HG03469 (cell line): ENCODE data around the gene TTC28.

ENCODE experiments used
- ATAC-seq: cut with Tn5 transposase; IDR thresholded peaks from one replicate; pipeline ENCODE4 v1.9.1; 2021; ENCODE audit warnings: mild to moderate bottlenecking, moderate library complexity, moderate number of reproducible peaks; ENCODE audit not compliant: unreplicated experiment

Gene TTC28

DNA sequence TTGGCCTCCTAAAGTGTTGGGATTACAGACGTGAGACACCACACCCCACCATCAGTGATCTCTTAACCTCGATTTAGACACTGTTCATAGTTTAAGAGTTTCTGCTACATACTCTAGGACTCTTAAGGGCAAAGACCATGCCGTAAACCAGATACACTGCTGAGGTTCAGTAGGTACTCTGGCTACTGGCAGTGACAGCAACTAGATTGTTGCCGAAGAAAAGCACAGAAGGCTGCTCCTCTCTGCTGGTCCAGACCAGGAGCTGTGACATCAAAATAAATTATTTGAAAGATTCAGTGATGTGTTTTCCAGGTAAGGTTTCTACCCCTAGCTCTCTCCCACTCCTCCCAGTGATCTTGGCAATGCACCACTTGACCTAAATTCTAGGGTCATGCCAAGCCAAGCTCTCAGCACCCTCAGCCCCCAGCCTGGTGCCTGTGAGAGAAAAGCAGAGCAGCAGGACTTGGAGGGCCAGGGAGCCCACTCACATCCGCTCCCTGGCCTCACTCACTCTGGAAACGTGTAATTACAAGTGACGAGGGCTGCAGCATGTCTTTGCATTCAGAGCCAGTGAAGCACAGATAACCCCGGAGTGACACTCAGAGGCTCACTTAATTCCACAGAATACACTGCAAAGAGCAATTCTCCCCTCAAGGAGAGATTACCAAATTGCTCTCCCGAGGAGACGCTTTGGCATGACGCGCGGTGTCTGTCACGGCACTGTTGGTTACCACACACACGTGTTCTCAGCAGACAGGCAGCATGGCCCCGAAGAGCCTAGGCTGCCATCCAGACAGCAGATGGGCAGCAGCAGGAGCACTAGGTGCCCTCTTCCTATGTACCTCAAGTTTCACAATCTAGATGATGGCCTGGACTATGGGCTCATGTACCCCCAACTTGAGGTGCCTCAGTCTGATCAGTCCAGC lies 663.7 kb downstream of the TTC28 start:
- ATAC-seq: no peak

DNA sequence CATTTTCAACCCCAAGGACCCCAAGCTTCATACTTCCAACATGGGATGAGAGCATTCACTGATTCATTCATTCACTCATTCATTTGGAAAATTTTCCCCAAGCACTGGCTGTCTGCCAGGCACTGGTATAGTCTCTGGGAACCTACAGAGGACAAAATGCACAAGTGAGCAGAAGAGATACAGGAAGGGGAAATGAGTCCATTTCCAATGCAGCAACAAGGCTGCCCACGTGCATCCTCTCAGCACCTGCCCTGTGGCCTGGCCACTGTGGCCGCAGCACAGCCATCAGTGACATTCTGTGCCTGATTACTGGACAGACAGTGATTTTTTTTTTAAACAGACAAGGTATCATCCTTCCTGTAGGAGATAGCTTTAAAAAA lies 664.6 kb downstream of the TTC28 start:
- ATAC-seq: no peak

GRCh38 chr22:28014211-28015045 lies 665.2 kb downstream of the TTC28 start:
- ATAC-seq: no peak

- ATAC-seq: no peak
Measured at GRCh38 chr22:28013611-28014010, 666.0 kb downstream of the TTC28 start.

DNA sequence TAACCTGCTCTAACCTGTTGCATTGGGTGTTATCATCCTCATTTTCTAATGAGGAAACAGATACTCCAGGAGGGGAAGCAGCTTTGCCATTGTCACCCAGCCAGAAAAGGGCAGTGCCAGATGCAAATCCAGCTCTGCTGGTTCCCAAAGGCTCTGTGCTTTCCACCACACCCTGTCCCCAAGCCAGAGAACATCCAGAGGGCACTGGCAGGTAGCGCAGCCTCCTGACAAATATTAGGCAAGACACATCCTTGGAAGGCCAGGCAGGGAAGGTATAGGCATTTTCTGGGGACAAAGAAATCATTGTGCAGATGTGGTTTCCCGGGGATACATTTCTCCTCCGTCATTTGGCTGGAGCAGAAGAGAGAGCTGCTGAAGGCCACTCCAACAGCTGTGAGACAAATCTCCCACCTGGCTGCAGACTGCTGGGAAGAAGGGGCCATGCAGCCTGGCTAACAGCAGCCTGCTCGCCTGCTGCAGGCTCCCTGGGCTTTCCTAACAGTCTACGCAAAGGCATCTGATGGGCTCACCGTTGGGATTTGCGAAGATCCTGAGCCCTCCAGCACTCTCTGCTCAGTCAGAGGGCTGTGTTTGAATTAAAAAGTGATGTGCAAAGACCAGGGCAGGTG lies 666.7 kb downstream of the TTC28 start:
- ATAC-seq: no peak

DNA sequence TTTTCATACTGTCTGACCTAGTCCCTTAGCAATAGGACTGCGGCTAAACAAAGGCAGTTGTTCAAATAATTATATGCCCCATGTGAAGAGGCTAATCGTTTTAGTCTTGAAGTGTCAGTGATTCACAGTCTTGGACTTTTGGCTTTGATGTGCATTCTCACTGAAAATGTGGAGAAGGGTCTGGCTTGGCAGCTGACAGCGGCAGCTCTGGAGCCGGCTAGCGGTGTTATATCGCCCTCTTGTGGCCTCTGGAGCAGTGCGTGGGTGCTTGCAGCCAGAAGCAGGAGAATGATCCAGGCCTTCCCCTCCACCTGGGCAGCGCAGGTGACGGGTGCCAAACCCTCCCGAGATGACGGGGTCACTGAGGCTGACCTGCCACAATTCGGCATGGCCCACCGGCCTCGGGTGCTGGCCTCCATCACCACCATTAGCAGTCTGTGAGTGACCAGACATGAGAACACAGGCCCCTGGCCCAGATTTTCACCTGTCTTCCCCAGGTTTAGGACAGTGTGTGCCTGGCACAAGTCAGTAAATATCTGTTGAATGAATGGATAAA lies 670.3 kb downstream of the TTC28 start:
- no peak for ATAC-seq

GRCh38 chr22:28008649-28009048 lies 671.0 kb downstream of the TTC28 start:
- ATAC-seq: no peak

- no peak for ATAC-seq
Measured at GRCh38 chr22:28008056-28008455, 671.6 kb downstream of the TTC28 start.

- no peak for ATAC-seq
Measured at GRCh38 chr22:28006271-28006670, 673.4 kb downstream of the TTC28 start.

- ATAC-seq: no peak
Measured at GRCh38 chr22:28005513-28005912, 674.1 kb downstream of the TTC28 start.

DNA sequence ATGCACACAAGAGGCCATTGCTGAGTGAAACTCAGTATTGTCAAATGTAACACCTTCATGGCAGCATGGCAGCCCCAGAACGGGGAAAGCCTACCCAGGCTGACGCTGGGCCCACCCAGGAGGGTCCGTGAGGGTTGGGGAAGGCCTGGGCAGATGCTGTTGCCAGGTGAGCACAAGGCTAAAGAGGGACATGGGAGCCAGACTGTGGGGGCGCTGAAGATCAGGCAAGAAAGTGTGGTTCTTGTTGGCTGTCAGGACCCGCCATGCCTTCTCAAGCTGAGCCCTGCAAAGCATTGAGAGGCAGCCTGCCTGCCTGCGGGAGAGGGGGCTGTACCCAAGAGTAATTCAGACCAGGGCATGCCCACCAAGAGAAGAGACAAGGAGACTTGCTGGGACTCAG lies 675.6 kb downstream of the TTC28 start:
- no peak for ATAC-seq

GRCh38 chr22:28002863-28003565 lies 676.6 kb downstream of the TTC28 start:
- ATAC-seq: no peak

- ATAC-seq: no peak
Measured at GRCh38 chr22:28002181-28002700, 677.4 kb downstream of the TTC28 start.

- no peak for ATAC-seq
Measured at GRCh38 chr22:28001171-28001835, 678.3 kb downstream of the TTC28 start.

GRCh38 chr22:28000361-28000760 lies 679.3 kb downstream of the TTC28 start:
- no peak for ATAC-seq

- no peak for ATAC-seq
Measured at GRCh38 chr22:27999876-28000275, 679.8 kb downstream of the TTC28 start.

GRCh38 chr22:27998511-27999410 lies 680.9 kb downstream of the TTC28 start:
- no peak for ATAC-seq

DNA sequence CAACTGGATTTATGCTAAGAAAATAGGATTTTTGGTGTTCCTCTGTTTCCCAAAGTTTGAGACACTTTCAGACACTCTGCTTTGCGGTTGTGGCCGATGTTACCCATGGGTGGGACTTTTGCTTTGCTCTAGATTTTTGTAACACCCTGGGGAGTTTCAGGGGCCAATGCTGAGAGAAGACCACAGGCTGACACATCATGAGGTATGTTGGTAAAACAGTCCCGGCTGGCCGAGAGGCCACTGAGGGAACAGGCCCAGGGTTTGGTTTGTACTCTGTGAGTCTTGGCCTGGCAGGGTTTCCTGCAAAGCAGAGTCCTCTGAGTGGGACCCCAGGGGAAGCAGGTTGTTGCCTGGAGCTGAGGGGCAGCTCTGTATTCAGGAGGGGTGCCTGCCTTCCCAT lies 682.1 kb downstream of the TTC28 start:
- ATAC-seq: no peak

DNA sequence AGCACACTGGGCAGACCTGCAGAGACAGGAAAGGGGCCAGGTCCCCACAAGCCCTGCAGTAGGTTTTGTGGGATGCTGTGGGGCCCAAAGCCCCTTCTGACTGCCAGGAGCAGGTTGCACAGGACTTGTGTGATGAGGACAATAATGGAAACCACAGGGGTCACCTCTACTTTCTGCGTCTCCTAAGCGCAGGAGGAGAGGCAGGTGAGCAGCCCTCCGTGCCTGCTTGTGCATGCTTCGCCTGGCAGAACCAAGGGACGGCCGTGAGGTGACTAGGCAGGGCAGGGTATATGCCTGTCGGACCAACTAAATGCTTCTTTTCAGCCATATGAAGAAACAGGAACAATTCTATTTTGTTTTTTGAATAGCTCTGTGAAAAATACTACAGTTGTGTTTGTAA lies 682.7 kb downstream of the TTC28 start:
- ATAC-seq: no peak
